Measurements from ENCODE around the gene MED12L. TPM values are rescaled to one million over a fixed set of nuclear protein-coding genes. Genes with fewer than 3 reads are reported as not detected.
A peak's percentile ranks its signal among the peaks of the same experiment; 100 is the strongest.

MED12L gene
- total RNA-seq, 2 experiments from 2014 or later = 2.9 to 3.4 TPM

DNA sequence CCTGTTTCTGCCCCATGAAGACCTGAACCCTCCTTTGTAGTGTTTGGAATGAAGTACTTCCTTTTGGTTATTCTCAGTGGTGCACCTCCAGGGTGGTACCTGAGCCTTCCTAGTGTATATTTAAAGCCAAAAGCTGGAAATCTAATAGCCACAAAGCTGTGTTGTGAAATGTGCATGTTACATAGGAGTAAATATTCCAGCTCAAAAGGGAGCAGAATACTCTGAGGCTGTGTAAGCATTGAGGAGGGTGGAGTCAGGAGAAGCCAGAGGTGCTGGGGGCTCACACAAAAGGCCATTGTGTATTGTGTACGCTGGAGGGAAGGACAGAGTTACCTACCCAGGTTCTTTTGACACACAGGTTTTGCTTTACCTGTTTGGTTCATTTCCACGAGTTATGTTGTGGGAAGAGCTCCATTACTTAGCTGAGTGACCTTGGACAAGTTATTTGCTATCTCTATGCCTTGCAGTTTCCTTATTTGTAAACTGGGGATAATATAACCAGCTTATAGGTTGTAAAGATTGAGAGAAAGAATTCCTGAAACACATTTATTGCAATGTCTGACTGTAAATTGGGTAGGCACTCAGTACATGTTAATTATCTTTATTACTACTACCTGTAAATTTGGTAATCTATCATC, 92.9 kb downstream of the MED12L start:
- intact Hi-C loops (cut with micrococcal nuclease) = no loop called here
- Mint-ChIP-seq H3K4me3 (no peak overlapping the region), H3K27ac (no peak overlapping the region), H3K27me3 (no peaks in the 10 kb centered on the region), H3K9me3 (no peaks in the 10 kb centered on the region), H3K36me3 (ENCODE audit: low read depth) (no peaks in the 10 kb centered on the region), H3K4me1 (ENCODE audit: low read depth) (peaks cover 22% of the 10 kb centered on the region)
- ChIA-PET CTCF (interaction anchor here (1.1 to 2.0 kb wide), 3 partner anchors 10 to 49 kb away, joined by 4 to 9 read pairs (median 4); no protein-coding TSS in a partner anchor), POLR2A (interaction anchor here (1.0 to 1.3 kb wide), 2 partner anchors 15 to 22 kb away, joined by 3 to 4 read pairs; no protein-coding TSS in a partner anchor)
- DNase-seq (no peak), ATAC-seq (no peak)
- no peak for TF ChIP-seq CTCF (IDR thresholded peaks at IDR 0.05)

DNA sequence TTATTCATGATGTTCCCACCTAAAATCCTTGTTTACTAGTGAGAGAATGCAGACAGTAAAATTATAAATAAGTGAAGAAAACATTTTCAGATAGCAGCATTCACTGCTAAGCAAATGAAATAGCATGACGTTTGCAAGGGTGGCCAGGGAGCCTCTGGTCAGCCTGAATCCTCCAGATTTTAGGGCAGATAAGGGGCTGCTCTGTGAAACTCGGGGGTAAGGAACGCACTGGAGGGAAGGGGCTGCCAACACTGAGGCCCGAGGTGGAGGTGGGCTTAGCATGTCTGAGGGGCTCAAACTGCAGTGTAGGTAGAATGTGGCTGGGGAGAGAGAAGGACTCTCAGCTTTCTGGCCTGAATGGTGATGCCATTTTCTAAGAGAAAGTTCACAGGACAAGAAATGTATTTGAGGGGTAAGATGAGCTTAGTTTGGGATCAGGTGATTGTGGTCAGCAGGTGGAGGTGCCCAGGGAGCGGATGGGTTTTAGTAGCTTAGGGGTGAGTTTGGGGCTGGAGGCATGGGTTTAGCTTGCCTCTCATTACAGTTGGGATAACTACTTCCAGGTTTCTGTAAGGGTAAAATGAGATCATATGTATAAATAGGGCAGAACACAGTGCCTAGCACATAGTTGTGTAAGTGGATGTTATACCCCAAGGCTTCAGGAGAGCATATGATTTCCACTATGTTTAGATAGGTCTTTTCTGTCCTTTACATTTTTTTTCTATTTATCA, 97.0 kb downstream of the MED12L start:
- ATAC-seq (no peak), DNase-seq (no peak)
- no peaks in the 10 kb centered on the region for H3K27me3 Mint-ChIP-seq
- no peaks in the 10 kb centered on the region for H3K36me3 Mint-ChIP-seq (ENCODE audit: low read depth)
- peak overlapping the region; percentile 84 for H3K27ac Mint-ChIP-seq
- intact Hi-C loops (cut with micrococcal nuclease) = no loop called here
- CTCF ChIA-PET = interaction anchor here (0.7 to 3.4 kb wide), 5 partner anchors 10 to 28 kb away, joined by 3 to 13 read pairs (median 4); no protein-coding TSS in a partner anchor
- no peak overlapping the region for H3K4me3 Mint-ChIP-seq
- no peak for TF ChIP-seq CTCF (IDR thresholded peaks at IDR 0.05)
- H3K9me3 Mint-ChIP-seq = no peaks in the 10 kb centered on the region
- POLR2A ChIA-PET = interaction anchor here (0.7 to 5.1 kb wide), 6 partner anchors 10 to 25 kb away, joined by 3 to 46 read pairs (median 4); no protein-coding TSS in a partner anchor
- H3K4me1 Mint-ChIP-seq (ENCODE audit: low read depth) = peaks cover 47% of the 10 kb centered on the region

GRCh38 chr3:151183265-151183671, 97.8 kb downstream of the MED12L start:
- no peaks in the 10 kb centered on the region for H3K27me3 Mint-ChIP-seq
- H3K36me3 Mint-ChIP-seq (ENCODE audit: low read depth) = no peaks in the 10 kb centered on the region
- H3K27ac Mint-ChIP-seq = peak overlapping the region; percentile 84
- ChIA-PET POLR2A (interaction anchor here (1.0 to 5.1 kb wide), 4 partner anchors 9 to 24 kb away, joined by 3 to 46 read pairs (median 4); no protein-coding TSS in a partner anchor), CTCF (interaction anchor here (0.7 to 3.4 kb wide), 6 partner anchors 9 to 27 kb away, joined by 3 to 13 read pairs (median 4); no protein-coding TSS in a partner anchor)
- no peaks in the 10 kb centered on the region for H3K9me3 Mint-ChIP-seq
- no peak for TF ChIP-seq CTCF (IDR thresholded peaks at IDR 0.05)
- peak; percentile 63 for ATAC-seq
- intact Hi-C loops (cut with micrococcal nuclease) = no loop called here
- peaks cover 55% of the 10 kb centered on the region for H3K4me1 Mint-ChIP-seq (ENCODE audit: low read depth)
- peak overlapping the region; percentile 67 for H3K4me3 Mint-ChIP-seq
- no peak for DNase-seq

DNA sequence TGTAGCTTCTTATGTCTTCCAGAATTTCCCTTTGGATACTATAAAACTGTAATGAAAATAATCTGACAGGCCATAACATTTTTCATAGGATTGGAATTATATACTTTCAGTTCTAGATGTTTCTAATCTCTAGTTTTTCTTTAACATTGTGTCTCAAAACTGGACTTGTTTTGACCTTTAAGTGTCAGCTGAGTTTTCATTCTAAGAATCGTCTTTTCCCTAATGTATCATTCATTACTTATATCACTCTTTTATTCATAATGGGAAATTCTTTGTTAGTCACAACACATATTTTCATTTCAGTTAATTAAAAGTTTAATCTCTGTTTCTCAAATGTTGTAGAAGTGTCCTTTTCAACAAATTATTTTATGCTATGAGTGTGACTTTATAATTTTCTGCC, 105.6 kb downstream of the MED12L start:
- ATAC-seq (peak; percentile 31), DNase-seq (no peak)
- no peaks in the 10 kb centered on the region for H3K27me3 Mint-ChIP-seq
- peak overlapping the region; percentile 87 for H3K27ac Mint-ChIP-seq
- intact Hi-C loops (cut with micrococcal nuclease) = no loop called here
- ChIA-PET CTCF (interaction anchor here (1.2 kb wide), 1 partner anchor 23 kb away, joined by 3 read pairs; no protein-coding TSS in a partner anchor), POLR2A (interaction anchor here (4.2 kb wide), 1 partner anchor 11 kb away, joined by 25 read pairs; the partner anchor contains the start of gene GPR171)
- peaks cover 15% of the 10 kb centered on the region for H3K9me3 Mint-ChIP-seq
- peaks cover 69% of the 10 kb centered on the region for H3K4me1 Mint-ChIP-seq (ENCODE audit: low read depth)
- TF ChIP-seq CTCF (IDR thresholded peaks at IDR 0.05) = no peak
- peaks cover 38% of the 10 kb centered on the region for H3K36me3 Mint-ChIP-seq (ENCODE audit: low read depth)
- peak overlapping the region; percentile 9 for H3K4me3 Mint-ChIP-seq
